ENCODE measurements around the gene USP7. TPM values are rescaled to one million over a fixed set of nuclear protein-coding genes. Genes with fewer than 3 reads are reported as not detected.

Gene USP7
- total RNA-seq, 4 donors from 2014 or later = 58.8 to 94.3 (median 82.4) TPM

- Histone ChIP-seq H3K27me3 (no peaks in the 10 kb centered on the region), H3K9me3 (no peaks in the 10 kb centered on the region), H3K4me3 (peak overlapping the region; percentile 53 to 84), H3K4me1 (peaks cover 0 to 61% (median 32%) of the 10 kb centered on the region in 3 donors), H3K27ac (peak overlapping the region; percentile 35 to 89 (median 86)), H3K36me3 (no peaks in the 10 kb centered on the region)
- no peak for ATAC-seq
- 0% methylated on average over 1 of the region's 16 CpGs; no CpG with 5 or more reads in 1 of the 2 donors for WGBS, 2 donors (ENCODE audit: low coverage in 1 of 2)
- TF ChIP-seq POLR2AphosphoS5 (IDR thresholded peaks at IDR 0.05) (no peak), EP300 (IDR thresholded peaks at IDR 0.05) (no peak), CTCF (IDR thresholded peaks at IDR 0.05) (no peak), POLR2A (IDR thresholded peaks at IDR 0.05) (no peak)
These were observed 95.7 kb downstream of the USP7 start for GRCh38 chr16:8867932-8868415.

- H3K27me3 ChIP-seq = no peaks in the 10 kb centered on the region
- no peaks in the 10 kb centered on the region for H3K9me3 ChIP-seq
- TF ChIP-seq POLR2AphosphoS5 (IDR thresholded peaks at IDR 0.05) (peak; percentile 12), POLR2A (IDR thresholded peaks at IDR 0.05) (no peak)
- no peaks in the 10 kb centered on the region for H3K36me3 ChIP-seq
- H3K4me1 ChIP-seq = peaks cover 0 to 67% (median 35%) of the 10 kb centered on the region in 3 donors
- H3K4me3 ChIP-seq = peak overlapping the region; percentile 53 to 84
- no peak for ATAC-seq
- peak overlapping the region in 3 of 4 donors; percentile 86 to 89 (median 87) for H3K27ac ChIP-seq
- 5 to 10% methylated on average over 8 to 11 of the region's 35 CpGs for WGBS, 2 donors (ENCODE audit: low coverage in 1 of 2)
These were observed 96.3 kb downstream of the USP7 start for GRCh38 chr16:8867216-8867931.

- Histone ChIP-seq H3K4me1 (peaks cover 0 to 72% (median 35%) of the 10 kb centered on the region in 3 donors), H3K4me3 (peak overlapping the region; percentile 53 to 84), H3K27me3 (no peaks in the 10 kb centered on the region), H3K9me3 (no peaks in the 10 kb centered on the region), H3K27ac (peak overlapping the region in 3 of 4 donors; percentile 86 to 89 (median 87)), H3K36me3 (no peaks in the 10 kb centered on the region)
- no peak for ATAC-seq
- TF ChIP-seq POLR2AphosphoS5 (IDR thresholded peaks at IDR 0.05) = no peak
- no peak for TF ChIP-seq EP300 (IDR thresholded peaks at IDR 0.05)
- no peak for TF ChIP-seq CTCF (IDR thresholded peaks at IDR 0.05)
- TF ChIP-seq POLR2A (IDR thresholded peaks at IDR 0.05) = no peak
- 14 to 25% methylated on average over 3 to 9 of the region's 16 CpGs for WGBS, 2 donors (ENCODE audit: low coverage in 1 of 2)
These were observed 96.9 kb downstream of the USP7 start for GRCh38 chr16:8866884-8867215.

GRCh38 chr16:8866118-8866883, 97.4 kb downstream of the USP7 start:
- peak; percentile 7 for ATAC-seq
- Histone ChIP-seq H3K27me3 (no peaks in the 10 kb centered on the region), H3K4me1 (peaks cover 0 to 78% (median 39%) of the 10 kb centered on the region in 3 donors), H3K36me3 (no peaks in the 10 kb centered on the region), H3K4me3 (peak overlapping the region; percentile 53 to 84), H3K9me3 (no peaks in the 10 kb centered on the region), H3K27ac (peak overlapping the region in 3 of 4 donors; percentile 86 to 89 (median 87))
- 20 to 30% methylated on average over 2 of the region's 30 CpGs for WGBS, 2 donors (ENCODE audit: low coverage in 1 of 2)
- TF ChIP-seq CTCF (IDR thresholded peaks at IDR 0.05) = no peak
- no peak for TF ChIP-seq POLR2AphosphoS5 (IDR thresholded peaks at IDR 0.05)
- no peak for TF ChIP-seq POLR2A (IDR thresholded peaks at IDR 0.05)
- no peak for TF ChIP-seq EP300 (IDR thresholded peaks at IDR 0.05)

- Histone ChIP-seq H3K27me3 (no peaks in the 10 kb centered on the region), H3K27ac (peak overlapping the region in 3 of 4 donors; percentile 86 to 89 (median 87)), H3K36me3 (no peaks in the 10 kb centered on the region), H3K4me3 (peak overlapping the region in 1 of 2 donors; percentile 84), H3K9me3 (no peaks in the 10 kb centered on the region), H3K4me1 (peaks cover 0 to 88% (median 41%) of the 10 kb centered on the region in 3 donors)
- no peak for ATAC-seq
- TF ChIP-seq POLR2A (IDR thresholded peaks at IDR 0.05) (no peak), POLR2AphosphoS5 (IDR thresholded peaks at IDR 0.05) (no peak), EP300 (IDR thresholded peaks at IDR 0.05) (no peak), CTCF (IDR thresholded peaks at IDR 0.05) (no peak)
- 87 to 88% methylated on average over 3 to 12 of the region's 14 CpGs for WGBS, 2 donors (ENCODE audit: low coverage in 1 of 2)
These were observed 98.4 kb downstream of the USP7 start for GRCh38 chr16:8865145-8865882.

All from gastroesophageal sphincter (tissue), 4 donors.